Measurements from ENCODE around the gene SESN1.

Gene SESN1

DNA sequence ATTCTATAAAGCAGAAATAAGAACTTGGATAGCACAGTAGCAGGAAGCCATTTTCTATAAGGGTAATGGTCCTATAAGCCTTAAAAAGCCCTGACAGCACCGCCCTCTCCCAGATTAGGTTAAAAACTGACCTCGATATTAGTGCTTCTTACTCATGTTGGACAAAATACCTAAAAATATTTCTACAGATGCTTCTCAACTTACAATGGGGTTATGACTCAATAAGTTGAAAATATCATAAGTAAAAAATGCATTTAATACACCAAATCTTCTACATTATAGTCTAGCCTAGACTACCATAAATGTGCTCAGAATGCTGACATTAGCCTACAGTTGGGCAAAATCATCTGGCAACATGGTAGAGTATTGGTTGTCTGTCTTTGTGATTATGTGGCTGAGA lies 70.3 kb downstream of the SESN1 start:
- no peak for DNase-seq

DNA sequence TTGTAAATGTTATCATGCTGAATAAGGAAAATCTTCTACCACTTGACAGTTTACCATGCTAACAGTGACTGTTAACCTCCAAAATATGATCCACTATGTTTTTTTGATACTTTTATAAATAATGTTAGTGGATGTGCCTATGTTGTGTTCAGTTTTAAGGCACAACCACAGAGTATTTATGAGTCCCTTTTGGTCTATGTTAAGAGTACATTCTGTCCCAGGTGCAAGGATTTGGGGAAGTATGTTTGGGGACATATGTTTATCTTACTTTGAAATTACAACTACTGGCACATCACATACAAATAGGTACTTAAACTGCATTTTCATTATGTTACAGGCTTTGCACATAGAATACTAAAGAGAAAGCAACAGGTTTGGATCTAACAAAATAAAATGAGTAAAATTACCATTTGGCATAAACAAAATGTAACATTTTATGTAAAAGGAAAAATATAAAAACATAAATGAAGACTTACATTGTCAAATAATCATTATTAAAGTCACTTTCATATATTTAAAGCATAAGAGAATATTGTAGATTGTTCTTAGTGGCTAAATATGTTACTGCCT lies 71.2 kb downstream of the SESN1 start:
- DNase-seq = no peak

DNA sequence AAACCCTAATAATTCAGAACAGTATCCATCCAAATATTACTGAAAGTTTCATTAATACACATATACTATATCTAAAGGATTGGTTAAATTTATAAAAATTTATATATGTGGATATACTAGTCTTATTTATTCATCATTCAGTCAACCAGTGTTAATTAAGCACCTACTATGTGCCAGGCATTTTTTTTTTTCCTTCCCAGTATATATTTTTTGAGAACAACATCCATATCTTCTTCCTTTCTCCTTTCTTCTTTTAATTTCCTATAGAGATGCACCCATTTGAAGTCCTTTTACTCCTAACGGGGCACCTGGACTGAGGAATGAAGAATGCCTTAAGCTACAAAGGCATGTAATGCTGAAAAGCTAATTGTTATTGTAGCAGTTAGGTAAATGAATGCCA lies 72.8 kb downstream of the SESN1 start:
- no peak for DNase-seq

DNA sequence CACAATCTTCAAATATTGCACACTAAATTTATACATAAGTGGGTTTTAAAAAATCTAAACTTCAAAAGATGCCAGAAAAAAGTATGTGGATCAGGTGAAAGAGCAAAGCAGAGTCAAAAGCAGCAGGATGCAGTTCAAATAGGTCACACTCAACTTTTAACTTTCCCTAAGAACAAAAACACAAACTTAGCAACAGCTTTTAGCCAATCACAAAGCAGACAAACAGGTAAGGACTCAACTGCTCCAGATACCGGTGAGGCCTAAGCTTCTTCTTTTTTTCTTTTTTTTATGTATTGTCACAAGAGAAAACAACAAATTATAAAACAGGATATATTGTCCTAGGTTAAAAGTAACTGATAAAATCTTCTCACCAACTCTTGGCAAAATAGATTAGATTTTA lies 74.7 kb downstream of the SESN1 start:
- DNase-seq = no peak

DNA sequence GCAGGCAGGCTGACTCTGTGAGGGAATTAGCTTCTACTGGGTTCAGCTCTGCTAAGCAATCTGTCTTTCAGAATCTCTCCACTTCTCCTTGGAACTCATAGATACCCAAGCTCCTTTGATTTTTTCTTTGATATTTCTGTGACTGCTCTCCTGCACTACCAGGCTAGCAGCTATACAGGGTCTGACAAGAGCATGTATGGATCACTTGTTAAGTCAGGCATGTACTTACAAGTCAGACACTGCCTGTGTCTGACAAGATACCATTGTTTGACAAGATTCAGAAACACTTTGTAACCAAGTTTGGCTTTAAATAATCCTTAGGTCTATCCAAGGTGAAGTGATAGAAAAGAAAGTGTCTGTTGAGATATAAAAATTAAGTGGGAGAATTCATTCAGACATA lies 79.5 kb downstream of the SESN1 start:
- no peak for DNase-seq

DNA sequence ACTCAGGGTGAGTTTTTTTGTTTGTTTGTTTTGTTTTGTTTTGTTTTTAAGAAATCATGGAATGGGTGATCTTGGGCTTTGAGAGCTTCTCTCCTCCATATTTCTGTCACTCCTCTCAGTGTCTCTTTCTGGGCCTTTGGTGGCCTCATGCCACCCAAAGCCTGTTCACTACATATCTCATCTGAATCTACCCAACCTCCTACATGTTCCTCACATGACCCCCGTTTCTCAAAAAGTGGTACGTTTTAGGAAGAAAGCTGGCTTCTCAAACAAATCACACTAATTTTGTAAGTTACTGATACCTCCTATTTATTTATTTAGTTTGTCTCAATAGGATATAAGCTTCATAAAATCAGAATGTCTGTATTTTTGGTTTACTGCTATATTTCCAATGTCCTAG lies 80.0 kb downstream of the SESN1 start:
- DNase-seq = no peak

DNA sequence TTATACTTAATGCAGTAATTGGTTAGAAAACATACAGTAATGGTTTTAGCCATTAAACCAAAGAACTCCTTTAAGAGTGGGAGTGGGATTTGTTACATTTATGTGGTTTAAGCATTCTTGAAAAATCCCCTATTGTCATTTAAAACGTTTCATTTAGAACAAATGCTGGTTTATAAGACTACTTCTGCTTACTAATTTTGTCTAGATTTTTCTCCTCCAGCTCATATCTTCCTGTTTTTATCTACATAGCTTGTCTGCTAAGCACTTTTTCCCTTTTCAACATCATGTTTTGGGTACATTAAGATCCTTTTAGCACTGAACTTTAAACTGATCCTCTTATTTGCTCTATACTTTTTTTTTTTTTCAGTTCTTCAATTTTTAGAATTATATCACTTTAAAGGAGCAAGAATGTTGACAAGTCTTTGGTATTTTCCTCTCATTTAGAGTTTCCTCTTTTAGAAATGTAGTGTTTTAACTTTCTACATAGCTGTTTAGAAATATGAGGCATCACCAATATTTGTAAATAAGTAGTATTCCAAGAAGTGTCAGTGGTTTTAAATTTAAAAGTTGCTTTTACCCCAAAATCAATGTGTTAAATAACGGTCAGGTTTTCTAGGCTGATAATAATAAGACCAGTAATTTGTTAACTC lies 80.9 kb downstream of the SESN1 start:
- no peak for DNase-seq

DNA sequence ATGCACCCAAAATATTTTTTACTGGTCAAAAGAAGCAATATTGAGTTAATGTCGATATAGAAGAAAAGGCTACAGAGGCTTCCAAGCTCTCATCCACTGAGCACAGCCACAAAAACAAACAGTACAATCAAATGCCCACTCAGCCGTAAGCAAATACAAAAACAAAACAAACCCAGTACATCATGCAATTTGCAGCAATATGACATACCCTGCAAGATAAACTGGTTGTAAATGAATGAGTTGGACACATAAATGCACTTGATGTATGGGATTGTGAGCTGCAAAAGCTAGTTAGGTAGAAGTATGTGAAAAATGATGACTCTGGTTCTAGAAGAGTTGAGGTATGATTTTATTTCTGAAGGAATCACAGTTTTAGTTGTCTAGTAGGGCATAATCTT lies 83.9 kb downstream of the SESN1 start:
- DNase-seq = no peak

DNA sequence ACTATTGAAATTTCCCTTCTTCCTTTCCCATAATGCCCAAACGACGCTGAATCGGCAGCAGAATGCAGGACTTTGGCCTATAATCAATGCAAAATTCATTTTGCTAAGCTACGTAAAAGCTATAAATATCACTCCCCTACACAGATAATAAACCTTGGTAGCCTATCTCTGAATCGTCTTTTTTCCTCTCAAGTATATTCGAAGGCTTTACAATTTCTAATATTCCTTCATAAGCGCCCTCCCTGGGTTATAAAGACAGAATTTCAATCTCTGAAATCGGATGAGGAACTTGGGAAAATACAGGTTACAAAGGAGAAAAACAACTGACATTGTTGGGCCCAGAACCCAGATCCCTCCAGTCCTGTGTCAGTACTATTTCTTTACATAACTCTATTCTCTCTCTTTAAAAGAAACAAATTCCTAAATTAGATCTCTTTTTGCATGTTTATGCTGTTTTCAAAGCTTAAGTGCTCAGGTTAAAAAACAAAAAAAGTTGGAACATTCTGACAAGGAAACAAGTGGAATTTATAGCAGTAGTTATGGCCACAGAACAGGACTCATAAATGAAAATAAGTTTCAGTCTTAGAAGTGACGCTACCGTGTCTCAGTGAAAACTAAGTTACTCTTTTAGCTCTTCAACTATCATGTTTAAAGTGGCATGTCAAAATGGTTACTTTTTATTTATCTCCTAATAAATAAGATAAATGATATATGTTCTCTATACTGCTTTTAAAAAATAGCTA lies 84.5 kb downstream of the SESN1 start:
- no peak for DNase-seq

DNA sequence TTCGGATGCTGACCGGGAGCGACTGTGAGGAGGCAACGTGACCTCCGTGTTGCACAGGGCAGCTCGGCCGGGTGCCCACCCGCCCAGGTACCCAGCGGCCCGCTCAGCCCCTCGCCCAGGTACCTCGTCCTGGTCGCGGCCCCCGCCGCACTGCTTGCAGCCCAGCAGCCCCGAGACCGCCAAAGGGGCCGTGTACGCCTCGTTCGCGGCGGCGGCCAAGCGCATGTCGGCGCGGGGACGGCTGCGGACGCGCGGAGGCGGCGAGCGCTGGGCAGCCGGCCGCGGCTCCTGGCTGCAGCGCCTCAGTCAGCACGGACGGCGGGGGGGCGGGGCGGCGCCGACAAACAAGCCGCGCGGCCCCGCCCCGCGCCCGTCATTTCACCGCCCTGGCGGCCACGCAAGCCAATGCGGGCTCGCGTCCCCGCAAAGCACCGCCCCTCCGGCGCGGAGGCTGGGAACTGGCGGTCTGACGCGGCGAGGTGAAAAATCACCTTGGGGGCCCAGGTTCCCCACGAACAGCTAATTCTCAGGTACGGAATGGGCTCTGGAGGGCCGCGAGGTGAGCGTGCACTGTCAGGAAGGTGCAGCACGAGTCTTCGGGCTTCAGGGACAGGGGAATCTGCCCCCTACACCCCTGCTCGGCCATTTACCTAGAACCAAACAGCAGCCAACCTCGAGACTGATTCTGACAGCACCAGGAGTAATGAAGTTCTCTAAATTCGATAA lies 85.2 kb downstream of the SESN1 start:
- peak; percentile 87 for DNase-seq

DNA sequence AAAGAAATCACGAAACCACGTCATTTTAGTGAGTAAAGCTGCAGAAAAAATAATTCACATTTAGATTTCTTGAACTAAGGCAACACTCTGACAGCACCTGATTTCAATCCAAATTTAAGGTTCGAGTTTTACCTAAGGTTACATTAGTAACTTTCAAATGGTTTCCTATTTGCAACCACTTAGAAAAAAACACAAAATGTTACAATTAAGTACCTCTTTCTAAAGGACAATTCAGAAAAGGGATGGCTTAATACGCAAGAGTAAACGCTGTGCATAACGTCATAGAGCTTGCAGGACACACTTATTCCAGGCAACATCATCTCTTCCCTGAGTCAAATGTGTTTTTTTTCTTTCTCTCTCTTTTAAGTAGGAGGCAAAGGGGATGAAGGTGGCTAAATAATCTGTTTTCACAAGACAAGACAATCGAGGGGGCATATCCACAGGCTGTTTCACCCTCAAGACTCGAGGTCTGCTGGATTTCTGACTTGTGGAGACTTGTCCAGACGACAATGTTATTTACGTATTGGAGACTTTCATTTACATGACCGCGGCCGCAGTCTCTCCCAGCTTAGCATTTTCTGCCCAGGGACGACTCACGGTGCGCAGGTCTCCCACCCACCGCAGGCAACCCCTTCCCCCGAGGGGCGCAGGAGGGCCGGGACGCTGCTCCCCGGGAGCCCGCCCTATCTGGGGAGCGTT lies 86.0 kb downstream of the SESN1 start:
- no peak for DNase-seq

DNA sequence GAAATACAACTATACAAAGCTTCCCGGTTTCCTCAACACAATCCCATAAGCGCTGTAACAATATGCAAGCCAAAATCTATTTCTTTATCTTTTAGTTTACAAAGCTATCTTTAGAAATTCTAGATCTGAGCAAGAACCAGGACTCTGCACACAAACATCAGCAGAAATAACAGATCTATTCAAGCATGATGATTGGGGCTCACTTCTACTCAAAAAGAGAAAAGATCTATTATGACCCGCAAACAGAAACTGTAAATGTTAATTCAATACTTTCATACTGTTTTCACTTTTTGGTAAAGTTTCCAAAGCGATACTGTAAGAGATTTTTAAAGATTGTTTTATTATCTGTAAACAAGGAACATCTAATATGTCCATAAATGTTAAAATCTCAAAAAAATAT lies 86.6 kb downstream of the SESN1 start:
- no peak for DNase-seq

DNA sequence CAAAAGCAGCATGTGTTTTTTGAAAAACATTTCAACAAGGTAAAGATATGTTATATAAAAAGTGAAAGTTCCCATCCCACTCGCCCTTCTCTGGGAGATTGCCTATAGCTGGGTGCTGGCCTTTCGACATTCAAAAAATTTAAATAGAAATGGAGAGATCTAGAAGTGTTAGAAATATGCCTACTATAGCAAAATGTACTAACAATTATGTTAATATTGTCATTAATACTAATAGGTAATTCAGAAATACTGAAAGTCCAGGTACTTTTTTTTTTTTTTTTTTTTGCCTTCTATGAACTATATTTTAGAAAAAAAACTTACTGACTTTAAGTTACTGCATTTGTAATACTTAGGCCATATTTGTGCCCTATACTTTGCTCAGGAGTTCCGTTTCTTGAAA lies 87.1 kb downstream of the SESN1 start:
- DNase-seq = no peak

DNA sequence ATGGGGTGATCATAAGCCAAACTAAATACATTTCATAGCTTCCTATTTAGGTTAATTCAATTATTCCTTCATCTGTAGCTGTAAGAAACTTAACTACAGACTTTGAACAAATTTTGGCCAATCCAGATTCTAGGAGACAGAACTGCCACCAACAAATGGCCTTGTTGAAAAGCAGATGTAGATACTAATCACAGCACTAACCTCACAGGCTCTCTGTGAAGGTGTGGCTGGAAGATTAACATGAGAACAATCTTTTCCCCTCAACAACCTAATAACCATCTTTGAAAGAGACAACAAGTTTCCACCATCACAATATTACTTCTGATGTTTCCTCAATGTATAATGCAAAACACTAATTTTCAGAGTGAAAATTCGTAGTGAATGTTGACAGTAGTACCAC lies 87.8 kb downstream of the SESN1 start:
- no peak for DNase-seq

DNA sequence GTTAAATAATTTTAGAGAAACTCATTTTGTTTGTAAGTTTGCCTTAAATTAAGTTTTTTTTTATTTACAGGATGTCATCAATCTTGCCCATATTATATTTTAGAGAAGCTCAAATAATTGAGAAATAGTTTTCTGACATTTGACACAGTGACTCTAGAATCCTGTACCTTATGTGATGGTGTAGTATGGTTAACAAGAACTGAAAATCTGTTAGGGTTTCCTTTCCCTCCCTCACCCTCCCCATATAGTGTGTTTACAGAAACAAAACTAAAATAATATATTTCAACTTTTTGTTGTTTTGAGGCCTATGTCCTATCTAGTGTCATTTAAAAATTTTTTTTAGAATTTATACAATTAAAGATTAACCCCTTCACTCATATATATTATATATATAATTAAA lies 91.8 kb downstream of the SESN1 start:
- DNase-seq = no peak

DNA sequence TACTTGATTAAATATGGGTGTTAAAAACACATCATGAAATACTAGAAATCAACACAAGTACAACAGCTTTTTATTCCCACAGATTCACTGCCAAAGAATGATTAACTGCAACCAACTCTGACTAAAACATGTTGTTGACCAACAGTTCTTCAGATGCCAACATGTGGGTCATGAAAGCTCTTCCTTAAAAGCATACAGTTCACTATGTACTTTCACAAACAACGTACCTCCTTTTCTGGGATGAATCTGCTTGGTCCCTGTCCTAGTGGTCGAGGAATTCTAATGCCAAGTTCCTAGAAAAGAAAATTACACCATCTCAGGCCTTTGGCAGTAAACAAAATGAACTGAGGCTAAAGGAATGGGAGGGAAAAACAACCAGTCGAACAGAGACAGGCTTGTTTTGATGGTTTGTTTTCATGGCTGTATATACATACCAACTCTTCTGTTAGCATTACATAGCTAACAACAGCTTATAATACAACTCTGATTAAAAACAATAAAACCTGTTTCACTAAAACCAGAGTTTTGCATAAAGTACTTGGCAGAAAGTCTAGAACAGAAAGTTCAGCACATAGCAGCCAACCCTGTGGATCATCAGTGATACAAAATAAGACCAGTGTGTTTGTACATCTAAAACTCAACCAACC lies 92.5 kb downstream of the SESN1 start:
- DNase-seq = no peak

DNA sequence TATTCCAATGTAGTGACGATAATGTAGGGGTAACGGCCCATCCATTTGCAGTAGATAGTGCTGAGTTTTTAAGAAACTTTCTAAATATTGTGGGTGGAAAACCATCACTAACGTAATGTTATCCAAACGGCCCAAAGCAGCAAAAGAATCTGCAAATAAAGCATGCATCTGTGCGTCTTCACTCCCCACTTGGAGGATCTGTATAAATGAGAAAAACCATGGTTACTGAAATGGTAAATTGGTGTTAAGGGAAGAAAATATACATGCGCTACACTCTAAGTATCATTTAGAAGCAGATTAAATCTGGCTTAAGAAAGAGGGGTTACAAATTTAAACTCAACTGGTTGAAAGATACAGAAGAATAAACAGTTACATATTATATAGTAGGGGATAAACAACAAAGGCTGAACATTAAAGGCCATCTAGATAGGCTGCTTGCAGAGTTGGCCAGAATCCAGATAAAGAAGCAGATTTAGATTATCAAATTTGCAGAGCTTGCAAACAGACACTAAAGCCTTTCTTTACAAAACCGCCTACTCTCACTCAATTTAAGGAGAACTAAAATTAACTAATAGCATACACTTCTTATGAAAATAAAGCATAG lies 93.3 kb downstream of the SESN1 start:
- no peak for DNase-seq

DNA sequence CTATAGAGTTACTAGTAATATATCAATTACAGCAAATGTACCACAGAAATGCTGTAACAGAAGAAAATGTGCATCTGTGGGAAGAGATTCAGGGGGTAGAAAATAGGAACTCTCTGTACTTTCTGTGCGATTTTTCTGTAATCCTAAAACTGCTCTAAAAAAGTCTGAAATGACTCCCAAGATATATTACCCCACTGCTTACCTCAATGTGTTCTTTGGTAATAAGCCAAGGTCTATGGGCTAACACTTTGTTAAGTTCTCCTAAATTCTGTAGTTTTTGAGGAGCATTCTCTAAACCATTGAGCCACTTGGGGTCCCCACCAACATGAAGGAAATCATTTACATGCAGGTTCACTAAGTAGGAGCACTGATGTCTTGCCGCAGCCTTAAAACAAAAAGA lies 94.4 kb downstream of the SESN1 start:
- no peak for DNase-seq

DNA sequence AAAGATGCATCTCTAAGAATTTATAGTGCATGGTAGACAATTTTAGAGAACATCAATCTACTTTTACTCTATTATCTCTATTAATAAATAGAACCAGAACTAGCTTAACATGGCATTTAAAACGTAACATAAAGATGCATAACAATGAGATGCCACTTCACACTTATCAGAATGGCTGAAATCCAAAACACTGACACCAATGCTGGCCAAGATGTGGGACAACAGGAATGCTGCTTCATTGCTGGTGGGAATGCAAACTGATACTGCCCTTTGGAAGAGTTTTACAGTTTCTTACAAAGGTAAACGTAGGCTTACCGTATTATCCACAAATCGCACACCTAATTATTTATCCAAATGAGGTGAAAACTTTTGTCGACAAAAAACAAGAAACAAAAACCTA lies 95.2 kb downstream of the SESN1 start:
- DNase-seq = no peak

DNA sequence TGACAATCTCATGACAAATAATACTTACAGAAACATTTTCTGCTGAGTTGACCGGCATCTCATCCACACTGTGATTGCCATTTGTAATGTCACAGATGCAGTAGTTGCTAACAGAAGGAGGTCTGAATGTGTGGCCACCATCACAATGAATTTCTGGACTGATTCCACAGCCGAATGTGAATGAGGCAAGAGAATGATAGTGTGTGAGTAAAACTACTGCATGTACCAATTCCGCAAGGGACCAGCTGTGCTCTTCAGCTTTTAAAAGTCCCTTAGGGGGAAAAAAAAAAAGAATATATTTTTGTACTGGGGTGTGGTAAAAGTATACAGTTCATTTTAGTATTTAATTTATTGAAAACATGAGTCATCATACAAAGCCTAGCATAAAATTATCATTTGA lies 96.2 kb downstream of the SESN1 start:
- DNase-seq = no peak

DNA sequence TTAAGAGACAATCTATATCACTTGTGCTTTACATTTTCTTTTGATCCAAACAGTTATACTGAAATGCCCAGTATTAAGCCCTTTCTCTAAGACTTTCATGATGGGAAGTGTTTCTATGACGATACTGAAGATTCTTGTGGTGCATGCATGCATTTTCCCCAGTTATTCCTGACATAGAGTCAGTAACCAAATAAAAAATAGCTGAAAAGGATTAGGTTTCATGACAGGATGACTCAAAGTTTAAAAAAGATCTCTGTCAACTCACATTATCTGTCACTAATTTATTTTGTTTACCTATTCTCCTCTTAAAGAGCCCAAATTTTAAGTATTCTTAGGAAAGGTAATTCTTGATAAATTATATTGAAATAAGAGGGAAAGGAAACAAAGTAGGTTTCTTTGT lies 98.4 kb downstream of the SESN1 start:
- DNase-seq = no peak

DNA sequence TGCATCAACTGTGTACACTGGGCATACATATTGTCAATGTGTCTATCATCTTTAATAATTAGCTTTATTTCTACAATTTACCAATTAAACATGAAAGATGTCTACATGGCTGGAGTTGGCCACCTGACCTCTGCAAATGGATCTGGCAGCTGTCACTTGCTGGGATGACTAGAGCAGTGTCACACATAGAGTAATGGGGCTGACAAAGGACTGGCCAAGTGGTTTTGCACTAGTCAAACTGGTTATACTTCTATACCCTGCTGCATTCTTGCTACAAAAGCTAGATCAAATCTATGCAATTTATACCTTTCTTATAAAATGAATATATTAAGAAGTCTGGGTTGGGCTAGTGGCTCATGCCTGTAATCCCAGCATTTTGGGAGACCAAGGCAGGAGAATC lies 99.3 kb downstream of the SESN1 start:
- no peak for DNase-seq

All from activated gamma-delta T cell (primary cell).